Measurements from ENCODE around the gene ZC3H12D. TPM values are rescaled to one million over a fixed set of nuclear protein-coding genes. Genes with fewer than 3 reads are reported as not detected.

The ZC3H12D gene
- total and polyA plus RNA-seq, 2 of the 13 experiments (the other 11 are each of a cell fraction or from before 2014, with no cell fraction given), result 1.2 to 2.7 TPM

GRCh38 chr6:149440735-149441671 is 43.8 kb downstream of the ZC3H12D start (continued):
- TF ChIP-seq KIAA2018 (CRISPR knock-in tag; IDR thresholded peaks at IDR 0.05; ENCODE audit: borderline replicate concordance), result no peak
- TF ChIP-seq DBP (CRISPR knock-in tag; IDR thresholded peaks at IDR 0.05; ENCODE audit: not compliant biosample characterization), result no peak
- no peak for TF ChIP-seq ZMYM3 (CRISPR knock-in tag; IDR thresholded peaks at IDR 0.05)
- peak; percentile 61; the same call in 1 of the 2 replicates for TF ChIP-seq BRD4 (CRISPR knock-in tag; IDR thresholded peaks at IDR 0.05)
- no peak for TF ChIP-seq THAP8 (CRISPR knock-in tag; IDR thresholded peaks at IDR 0.05; ENCODE audit: borderline replicate concordance)
- no peak for TF ChIP-seq ZNF326 (CRISPR knock-in tag; IDR thresholded peaks at IDR 0.05; ENCODE audit: borderline replicate concordance)
- no peak for TF ChIP-seq ZNF652 (CRISPR knock-in tag; IDR thresholded peaks at IDR 0.05; ENCODE audit: borderline replicate concordance, low read depth)
- peak; percentile 28; the same call in 1 of the 2 replicates for TF ChIP-seq SATB2 (CRISPR knock-in tag; IDR thresholded peaks at IDR 0.05)
- peak; percentile 23 for TF ChIP-seq ASH2L (IDR thresholded peaks at IDR 0.05; ENCODE audit: insufficient read length, low read depth, low read length)
- no peak for TF ChIP-seq ZNF7 (CRISPR knock-in tag; IDR thresholded peaks at IDR 0.05)
- TF ChIP-seq GATA4 (IDR thresholded peaks at IDR 0.05; ENCODE audit: borderline replicate concordance, low read depth), result no peak
- TF ChIP-seq ZNF329 (CRISPR knock-in tag; IDR thresholded peaks at IDR 0.05; ENCODE audit: low read depth), result no peak
- no peak for TF ChIP-seq NFIC (IDR thresholded peaks at IDR 0.05; ENCODE audit: low read length)
- TF ChIP-seq ZNF3 (CRISPR knock-in tag; IDR thresholded peaks at IDR 0.05), result no peak
- no peak for TF ChIP-seq ATRX (CRISPR knock-in tag; IDR thresholded peaks at IDR 0.05; ENCODE audit: borderline replicate concordance)
- no peak for TF ChIP-seq HOXD1 (CRISPR knock-in tag; IDR thresholded peaks at IDR 0.05)
- TF ChIP-seq ZNF496 (CRISPR knock-in tag; IDR thresholded peaks at IDR 0.05; ENCODE audit: insufficient replicate concordance), result no peak

Measured in HepG2 (cell line).